Renal cortical epithelial cell (primary cell): ENCODE measurements around the gene FARP1. TPM values are rescaled to one million over a fixed set of nuclear protein-coding genes. Genes with fewer than 3 reads are reported as not detected.

Source experiments
- DNase-seq: peaks from one replicate; pipeline ENCODE4 v3.0.0-alpha.2; 2011; ENCODE audit warnings: low read depth
- total RNA-seq: library from RNA; depleted of rRNA; stranded (reverse); fragments of >200 nt; gene quantifications from 2 replicates; pipeline ENCODE4 v1.2.3, GENCODE V29; 2014

Gene FARP1
- total RNA-seq, 1 donor from 2014 or later, result 261 TPM

DNA sequence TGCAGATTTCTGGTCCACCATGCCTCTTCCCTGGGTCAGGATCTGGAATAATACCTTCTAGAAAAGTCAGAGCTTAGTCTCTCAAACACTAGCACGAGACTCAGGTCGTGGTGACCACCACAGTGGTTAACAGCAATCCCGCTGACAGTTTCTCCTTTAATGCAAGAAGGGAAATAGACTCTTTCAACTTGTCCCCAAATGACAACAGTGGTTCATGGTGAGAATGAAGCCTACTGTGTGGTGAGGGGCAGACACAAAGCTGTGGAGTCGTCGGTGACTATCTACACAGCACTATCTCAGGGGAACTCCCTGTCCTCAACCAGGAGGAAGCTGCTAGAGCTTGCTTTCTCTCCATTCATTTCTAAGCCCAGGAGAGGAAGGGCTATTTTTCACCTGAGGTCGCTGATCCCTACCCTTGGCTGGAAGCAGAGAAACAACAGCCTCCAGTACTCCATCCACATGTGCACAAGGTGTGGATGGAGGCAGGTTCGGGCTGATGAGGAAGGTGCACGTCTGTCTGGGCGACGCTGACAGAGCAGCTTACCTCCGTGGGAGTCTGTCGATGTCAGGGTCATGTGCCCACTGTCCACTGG lies 361.6 kb downstream of the FARP1 start:
- no peak for DNase-seq

Other genes with a start within 250 kb of the FARP1 start
- 128 and 161 TPM in 2 replicates for gene IPO5, start 189.4 kb upstream of the FARP1 start, total RNA-seq
- gene RNF113B, start 34.2 kb downstream of the FARP1 start, total RNA-seq, result not detected in 2 replicates